EL (cell line): ENCODE data around the gene B3GALNT2.

ENCODE experiments used
- DNase-seq: peaks from one replicate; pipeline ENCODE4 v3.0.0-alpha.2; 2016

Gene B3GALNT2

GRCh38 chr1:235450886-235451483 is 53.3 kb downstream of the B3GALNT2 start:
- DNase-seq, result no peak

DNA sequence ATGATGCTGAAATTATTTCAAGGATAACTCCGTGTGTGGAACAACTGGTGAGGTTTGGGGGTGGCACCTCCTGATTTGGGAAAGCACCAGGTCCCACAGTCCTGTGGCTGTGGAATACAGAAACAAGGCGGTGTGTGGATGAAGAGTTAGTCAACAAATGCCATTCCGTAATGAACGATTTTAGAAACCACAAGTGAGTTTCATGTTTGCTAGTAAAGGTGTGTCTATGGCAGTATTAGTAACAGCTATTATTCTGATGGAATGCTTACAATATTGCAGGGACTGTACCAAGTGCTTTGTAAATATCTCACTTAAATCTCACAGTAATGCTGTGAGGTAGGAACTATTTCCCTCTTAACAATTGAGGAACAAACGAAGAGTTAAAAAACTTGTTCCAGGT is 53.8 kb downstream of the B3GALNT2 start:
- DNase-seq, result no peak

GRCh38 chr1:235448616-235449015 is 55.6 kb downstream of the B3GALNT2 start:
- no peak for DNase-seq

- DNase-seq, result peak; percentile 69
Observed at GRCh38 chr1:235442788-235443429, 61.3 kb downstream of the B3GALNT2 start.

DNA sequence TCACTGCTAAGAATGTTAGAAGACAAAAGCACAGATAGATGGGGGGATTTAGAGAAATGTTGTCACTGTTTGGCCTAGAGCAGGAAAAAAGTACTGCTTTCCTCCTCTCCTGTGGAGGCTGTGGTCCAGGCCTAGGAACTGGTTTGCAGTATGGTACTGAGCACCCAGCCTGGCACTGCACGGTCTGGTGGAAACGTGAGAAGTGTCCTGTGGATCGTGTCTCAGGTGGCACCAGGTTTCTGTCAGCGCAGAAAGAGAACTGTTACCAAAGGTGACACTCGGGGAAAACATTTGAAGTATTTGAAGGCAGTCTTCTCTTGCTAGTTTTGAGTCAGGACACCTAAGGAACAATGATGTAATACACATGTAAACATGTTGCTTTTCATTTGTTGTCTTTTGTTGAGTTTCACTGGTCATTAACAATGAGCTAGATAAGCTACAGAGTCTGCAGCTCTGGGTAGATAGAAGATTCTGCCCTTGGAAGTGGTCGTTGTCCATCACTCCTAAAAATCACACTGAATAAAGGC is 63.0 kb downstream of the B3GALNT2 start:
- DNase-seq, result no peak

GRCh38 chr1:235434001-235434400 is 70.3 kb downstream of the B3GALNT2 start:
- DNase-seq, result no peak

- DNase-seq, result peak; percentile 44
Observed at GRCh38 chr1:235430991-235431390, 73.3 kb downstream of the B3GALNT2 start.

DNA sequence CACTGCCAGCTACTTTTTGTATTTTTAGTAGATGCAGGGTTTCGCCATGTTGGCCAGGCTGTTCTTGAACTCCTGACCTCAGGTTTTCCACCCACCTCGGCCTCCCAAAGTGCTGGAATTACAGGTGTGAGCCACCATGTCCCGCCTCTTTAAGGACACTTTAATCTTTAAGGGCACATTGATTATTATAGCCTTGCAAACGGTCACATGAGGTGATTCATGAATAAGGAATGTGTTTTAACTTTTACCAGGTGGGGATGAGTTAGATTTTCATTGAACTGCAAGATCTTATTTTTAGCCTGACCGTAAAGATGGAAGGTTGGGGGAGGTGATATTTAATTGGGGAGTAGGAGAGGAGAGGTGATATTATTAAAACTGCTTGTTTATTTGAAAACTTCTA is 75.1 kb downstream of the B3GALNT2 start:
- peak; percentile 26 for DNase-seq

GRCh38 chr1:235427447-235427846 is 76.8 kb downstream of the B3GALNT2 start:
- DNase-seq, result no peak

GRCh38 chr1:235426680-235427079 is 77.6 kb downstream of the B3GALNT2 start:
- no peak for DNase-seq

DNA sequence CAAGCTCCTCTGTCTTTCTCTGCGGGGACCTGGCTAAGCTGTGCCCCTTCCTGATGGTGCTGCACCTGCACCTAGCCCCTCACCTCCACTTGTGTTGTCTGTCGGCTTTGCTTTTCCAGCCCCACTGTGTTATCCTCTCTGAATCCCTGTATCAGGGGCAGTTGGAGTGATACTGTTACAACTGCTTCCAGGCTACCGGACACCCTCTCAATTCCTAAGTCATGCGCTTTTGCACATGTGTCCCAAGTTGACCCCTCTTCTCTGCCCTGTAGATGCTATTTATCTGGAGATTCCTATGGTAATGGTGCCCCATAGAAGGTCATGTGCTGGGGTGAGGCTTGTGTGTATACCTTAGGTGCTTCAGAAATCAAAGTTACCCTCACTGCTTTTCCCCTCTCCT is 78.1 kb downstream of the B3GALNT2 start:
- no peak for DNase-seq

GRCh38 chr1:235425357-235425756 is 78.9 kb downstream of the B3GALNT2 start:
- DNase-seq, result no peak

- DNase-seq, result no peak
Observed at GRCh38 chr1:235424092-235424491, 80.2 kb downstream of the B3GALNT2 start.

- no peak for DNase-seq
Observed at GRCh38 chr1:235423214-235423652, 81.0 kb downstream of the B3GALNT2 start.

- no peak for DNase-seq
Observed at GRCh38 chr1:235421751-235422150, 82.5 kb downstream of the B3GALNT2 start.

- peak; percentile 80 for DNase-seq
Observed at GRCh38 chr1:235417086-235417697, 87.1 kb downstream of the B3GALNT2 start.

- DNase-seq, result peak; percentile 62
Observed at GRCh38 chr1:235416662-235417049, 87.6 kb downstream of the B3GALNT2 start.

DNA sequence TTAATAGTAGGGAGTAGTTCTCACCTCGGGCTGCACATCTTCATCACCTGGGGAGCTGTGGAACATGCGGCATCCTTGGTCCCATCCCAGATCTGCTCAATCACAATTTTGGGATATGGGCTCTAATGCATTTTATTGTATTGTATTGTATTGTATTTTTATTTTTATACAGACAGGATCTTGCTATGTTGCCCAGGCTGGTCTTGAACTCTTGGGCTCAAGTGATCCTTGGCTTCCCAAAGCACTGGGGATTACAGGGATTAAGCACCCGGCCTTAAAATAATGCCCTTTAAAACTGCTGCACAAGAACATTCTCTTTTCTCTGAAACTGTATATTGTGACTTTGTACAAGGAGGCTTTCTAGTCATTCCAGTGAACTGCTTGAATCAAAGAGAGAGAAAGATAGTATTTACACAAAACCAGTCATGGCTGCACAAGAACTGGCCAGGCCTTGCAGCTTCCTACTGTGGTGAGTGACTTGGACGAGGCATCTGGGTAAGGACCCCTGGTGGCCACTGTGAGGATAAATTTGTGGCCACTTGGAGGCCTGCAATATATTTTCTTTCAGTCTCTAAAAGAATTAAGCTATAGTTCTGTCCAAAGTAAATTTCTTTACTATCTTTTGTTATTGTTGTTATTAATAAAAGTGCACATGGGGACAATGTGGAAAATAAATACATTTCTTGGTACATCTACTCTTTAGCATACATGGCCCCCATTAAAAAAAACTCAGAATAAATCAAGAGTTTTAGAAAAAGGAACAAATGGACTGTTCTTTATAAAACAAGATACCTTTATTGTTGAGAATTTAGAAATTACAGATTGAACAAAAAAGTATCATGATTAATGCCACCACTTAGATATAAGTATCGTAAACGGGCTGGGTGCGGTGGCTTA is 89.0 kb downstream of the B3GALNT2 start:
- DNase-seq, result peak; percentile 73

DNA sequence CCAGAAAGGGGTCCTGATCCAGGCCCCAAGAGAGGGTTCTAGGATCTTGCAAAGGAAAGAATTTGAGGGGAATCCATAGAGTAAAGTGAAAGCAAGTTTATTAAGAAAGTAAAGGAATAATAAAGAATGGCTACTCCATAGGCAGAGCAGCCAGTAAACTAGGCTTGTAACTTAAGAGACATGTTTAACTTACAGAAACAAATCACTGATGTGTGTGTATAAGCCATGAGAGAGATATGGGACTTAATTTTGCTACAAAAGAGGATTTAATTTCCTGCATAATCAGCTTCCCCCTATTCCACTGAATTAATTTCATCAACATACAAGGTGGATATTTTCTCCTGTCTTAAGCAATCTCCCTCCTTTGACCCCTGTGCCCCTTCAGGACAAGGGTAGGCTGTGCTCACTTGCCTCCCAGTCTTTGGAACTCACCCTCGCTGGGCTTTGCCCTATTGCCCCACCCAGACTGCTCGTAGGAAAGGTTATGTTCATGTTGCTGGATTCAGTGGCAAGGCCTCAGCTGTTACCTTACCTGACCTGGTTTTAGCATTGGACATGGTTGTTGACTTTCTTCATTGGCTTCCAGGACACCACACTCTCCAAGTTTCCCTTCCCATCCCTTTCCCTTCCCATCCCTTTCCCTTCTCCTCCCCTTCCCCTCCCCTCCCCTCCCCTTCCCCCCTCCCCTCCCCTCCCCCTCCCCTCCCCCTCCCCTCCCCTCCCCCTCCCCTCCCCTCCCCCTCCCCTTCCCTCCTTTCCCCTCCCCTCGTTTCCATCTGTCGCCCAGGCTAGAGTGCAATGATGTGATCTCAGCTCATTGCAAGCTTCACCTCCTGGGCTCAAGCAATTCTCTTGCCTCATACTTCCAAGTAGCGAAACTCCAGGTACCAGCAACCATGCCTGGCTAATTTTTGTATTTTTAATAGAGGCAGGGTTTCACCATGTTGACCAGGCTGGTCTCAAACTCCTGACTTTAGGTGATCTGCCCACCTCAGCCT is 92.5 kb downstream of the B3GALNT2 start:
- peak; percentile 36 for DNase-seq

- no peak for DNase-seq
Observed at GRCh38 chr1:235410467-235410866, 93.8 kb downstream of the B3GALNT2 start.

- DNase-seq, result no peak
Observed at GRCh38 chr1:235409042-235409820, 95.0 kb downstream of the B3GALNT2 start.
